Muscle of back (tissue), 11 donors: ENCODE results near the gene ARHGAP45. TPM values are rescaled to one million over a fixed set of nuclear protein-coding genes. Genes with fewer than 3 reads are reported as not detected.
A peak's percentile ranks its signal among the peaks of the same experiment; 100 is the strongest.

Source experiments
- DNase-seq, 3 donors: peaks; one replicate each; pipeline versions ENCODE4 v3.0.0 to v3.0.0-alpha.2; 2013
- polyA plus RNA-seq, 10 donors: library from polyadenylated mRNA; unstranded; fragments of 120-200 nt; gene quantifications; one replicate each; pipeline ENCODE4 v1.2.1, GENCODE V29; 2013; ENCODE audit not compliant: insufficient read length in 10 of 10

Gene ARHGAP45
- polyA plus RNA-seq, 10 donors, result 6.3 to 20.7 (median 10.1) TPM

- no peak for DNase-seq
Measured at GRCh38 chr19:1085676-1086442, 18.9 kb downstream of the ARHGAP45 start.

DNA sequence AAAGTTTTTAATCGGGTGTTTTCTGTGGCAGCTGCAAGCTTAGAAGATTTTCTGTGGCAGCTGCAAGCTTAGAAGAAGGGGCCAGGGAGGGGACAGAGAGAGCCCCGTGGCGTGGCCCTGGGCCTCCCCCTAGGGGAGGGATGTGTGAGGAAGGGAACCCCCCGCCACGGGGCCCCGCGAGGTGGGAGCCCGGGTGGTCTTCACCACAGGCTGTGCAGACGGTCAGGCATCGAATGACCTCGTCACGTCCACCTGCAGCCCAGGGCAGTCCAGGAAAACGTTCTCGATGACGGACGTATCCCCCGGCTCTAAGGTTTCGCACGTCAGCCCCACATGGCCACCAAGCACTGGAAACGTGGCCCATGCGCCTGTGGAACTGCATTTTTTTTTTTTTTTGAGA is 19.6 kb downstream of the ARHGAP45 start:
- no peak for DNase-seq

DNA sequence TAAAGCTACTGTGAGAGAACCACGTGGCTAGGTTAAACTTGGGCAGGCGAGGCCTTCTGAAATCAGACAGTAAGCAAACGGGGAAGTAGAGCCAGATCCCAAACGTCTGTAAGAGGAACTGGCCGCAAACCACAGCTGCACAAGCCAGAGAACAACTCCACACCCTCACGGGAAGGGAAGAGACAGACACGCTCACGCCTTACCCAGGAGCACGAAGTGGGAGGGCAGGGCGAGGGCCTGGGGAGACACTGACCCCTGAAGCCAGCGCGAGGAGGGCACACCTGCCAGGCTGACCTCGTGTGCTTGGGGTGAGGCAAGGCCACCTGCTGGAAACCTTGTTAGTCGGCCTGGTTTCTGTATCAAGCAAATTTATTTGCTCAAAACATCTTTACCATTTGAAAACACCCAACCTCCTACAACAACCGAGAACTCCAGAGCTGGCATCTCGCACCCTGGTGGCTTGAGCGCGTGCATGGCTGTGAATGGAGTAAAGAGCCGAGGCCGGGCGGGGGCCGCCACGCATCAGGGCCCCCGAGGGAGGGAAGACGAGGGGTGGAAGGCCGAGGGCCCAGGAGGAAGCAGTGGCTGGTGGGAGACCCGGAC is 20.9 kb downstream of the ARHGAP45 start:
- DNase-seq, result peak in 1 of 3 donors; percentile 82

DNA sequence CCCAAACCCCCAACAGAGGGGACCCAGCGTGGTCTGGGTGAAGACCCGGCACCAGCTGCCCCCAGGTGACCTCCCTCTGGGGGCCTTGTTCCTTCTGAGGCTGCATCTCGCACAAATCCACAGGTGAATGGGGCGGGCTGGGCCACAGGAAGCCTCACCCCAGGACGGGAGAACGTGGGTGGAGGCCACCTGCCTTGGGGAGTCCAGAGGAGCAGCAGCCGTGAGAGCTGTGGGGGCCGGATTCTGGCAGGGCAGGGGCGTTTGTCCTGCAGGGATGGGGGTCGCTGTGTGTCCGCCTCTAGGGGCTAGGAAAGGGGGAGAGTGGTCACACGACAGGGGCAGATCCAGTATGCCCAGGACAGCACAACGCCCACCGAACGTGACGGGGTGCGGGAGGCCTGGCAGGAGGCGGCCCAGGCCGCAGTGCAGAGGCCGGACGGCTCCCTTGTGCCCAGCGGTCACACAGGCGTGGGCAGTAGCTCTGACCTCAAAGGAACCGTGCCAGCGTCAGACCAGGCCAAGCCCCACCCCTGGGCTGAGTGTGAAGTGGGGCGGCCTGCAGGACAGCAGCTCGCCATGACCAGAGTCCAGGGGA is 21.5 kb downstream of the ARHGAP45 start:
- no peak for DNase-seq

GRCh38 chr19:1089126-1089771 is 22.3 kb downstream of the ARHGAP45 start:
- no peak for DNase-seq

DNA sequence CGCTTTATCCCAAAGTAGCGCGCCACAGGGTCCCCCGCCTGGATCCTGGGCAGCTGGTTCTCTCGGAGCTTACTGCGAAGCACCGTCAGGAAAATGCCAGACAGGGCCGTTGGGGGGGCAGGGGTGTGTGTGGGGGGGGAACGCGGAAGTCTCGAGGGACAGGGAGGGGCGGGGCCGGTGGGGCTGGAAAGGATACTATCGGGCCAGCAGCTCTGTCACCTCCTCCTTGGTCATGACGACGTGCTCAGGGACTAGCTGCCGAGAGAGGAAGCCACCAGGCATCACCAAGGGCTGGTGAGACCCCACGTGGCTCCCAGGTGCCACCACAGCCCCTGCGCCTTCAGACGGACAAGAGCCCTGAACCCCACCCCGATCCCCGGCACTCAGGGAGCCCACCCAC is 22.9 kb downstream of the ARHGAP45 start:
- no peak for DNase-seq

- no peak for DNase-seq
Measured at GRCh38 chr19:1090731-1091543, 24.0 kb downstream of the ARHGAP45 start.

DNA sequence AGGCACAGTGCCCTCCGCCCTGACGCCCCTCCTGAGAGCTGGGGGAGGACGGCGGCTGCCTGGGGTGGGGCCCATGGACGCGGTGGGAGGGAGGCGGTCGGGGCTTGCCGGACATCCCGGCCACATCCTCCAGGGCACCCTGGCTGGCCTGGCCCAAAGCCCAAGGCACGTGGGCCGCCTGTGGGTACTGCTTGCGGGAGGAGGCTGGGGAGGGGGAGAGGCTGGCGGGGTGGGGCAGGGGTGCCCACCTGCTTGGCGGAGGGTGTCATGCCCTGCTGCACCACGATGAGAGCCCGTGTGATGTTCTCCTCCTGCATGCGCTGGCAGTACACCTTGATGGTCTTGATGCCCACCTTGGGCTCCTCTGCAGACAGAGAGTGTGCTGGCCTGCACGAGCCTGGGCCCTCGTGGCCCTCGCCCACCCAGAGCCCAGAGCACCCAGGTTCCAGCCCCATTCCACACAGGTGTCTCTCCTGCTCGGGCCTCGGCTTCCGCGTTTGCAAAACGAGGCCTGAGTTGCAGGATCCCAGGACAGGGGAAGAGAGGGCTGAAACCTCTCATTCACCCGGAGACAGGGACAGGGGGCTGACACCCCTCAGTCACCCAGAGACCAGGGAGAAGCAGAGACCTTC is 24.7 kb downstream of the ARHGAP45 start:
- no peak for DNase-seq

DNA sequence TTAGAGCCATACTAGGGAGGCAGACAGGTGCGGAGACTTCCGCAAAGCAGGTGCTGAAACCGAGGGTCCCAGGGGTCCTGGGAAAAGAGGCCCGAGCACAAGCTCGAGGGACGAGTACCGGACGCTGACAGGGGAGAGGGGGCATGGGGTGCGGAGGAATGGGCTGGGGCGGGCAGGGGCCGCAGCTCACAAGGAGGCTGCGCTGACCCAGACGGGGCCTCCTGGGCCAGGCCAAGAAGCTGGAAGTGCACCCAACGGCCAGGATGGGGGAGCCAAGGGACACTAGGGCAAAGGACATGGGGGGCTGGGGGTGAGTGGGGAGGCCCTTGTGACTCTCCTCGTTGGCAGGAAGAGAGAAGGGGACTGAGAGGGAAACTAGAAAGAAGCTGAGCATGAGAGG is 26.4 kb downstream of the ARHGAP45 start:
- no peak for DNase-seq

- no peak for DNase-seq
Measured at GRCh38 chr19:1093811-1094553, 27.0 kb downstream of the ARHGAP45 start.

DNA sequence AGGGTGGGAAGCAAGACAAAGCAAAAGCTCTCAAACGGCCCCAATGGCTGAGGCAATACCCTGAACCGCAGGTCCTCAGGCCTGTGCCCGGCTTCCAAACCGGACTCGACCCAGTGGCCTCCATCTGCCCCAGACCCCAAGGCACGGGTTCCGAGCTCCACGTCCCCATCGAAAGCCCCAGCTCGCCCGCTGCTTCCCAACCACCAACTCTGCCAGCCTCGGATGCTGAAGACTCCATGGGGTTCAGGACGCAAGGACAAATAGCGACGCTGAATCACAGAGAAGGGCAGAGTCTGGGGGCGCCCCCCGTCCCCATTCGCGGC is 27.6 kb downstream of the ARHGAP45 start:
- no peak for DNase-seq

DNA sequence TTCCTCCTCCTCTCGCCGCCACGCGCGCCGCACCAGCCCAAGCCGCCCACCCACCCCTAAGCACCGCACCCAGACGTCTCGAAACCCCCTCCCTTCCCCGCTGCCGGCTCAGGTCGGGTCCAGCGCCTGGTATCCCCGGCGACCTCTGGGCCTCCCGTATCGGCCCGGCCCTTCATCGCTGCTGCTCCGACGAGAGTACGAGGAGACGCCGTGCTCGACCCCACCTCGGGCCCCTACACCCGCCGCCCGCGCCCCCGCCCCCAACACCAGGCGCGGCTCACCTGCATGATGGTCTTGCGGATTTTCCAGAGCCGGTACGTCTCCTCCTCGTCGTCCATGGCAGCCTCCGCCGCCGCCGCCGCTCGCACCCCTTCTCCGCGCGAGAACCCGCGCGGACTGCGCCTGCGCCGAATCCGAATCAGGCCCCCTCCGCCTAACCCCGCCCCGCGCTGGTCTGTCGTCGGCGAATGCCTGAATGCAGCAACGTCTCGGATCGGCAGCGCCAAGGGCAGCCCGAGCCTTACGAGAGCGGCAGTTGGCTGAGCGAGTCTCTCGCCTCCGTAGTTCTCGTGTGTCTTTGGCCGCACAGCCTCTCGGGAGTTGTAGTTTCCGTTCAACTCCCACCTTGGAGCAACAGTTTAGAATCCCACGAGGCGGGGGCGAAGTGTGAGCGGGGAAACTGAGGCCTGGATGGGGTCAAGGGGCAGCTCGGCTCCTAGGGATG is 28.2 kb downstream of the ARHGAP45 start, which contains the start of gene POLR2E:
Gene POLR2E, minus strand, starts transcription at position 398 of the 724 bp plus-strand sequence. Its CDS starts 60 bp downstream, at position 338.
- DNase-seq, result peak; percentile 99

- DNase-seq, result no peak
Measured at GRCh38 chr19:1097810-1098176, 30.8 kb downstream of the ARHGAP45 start.

- DNase-seq, result no peak
Measured at GRCh38 chr19:1098177-1099051, 31.4 kb downstream of the ARHGAP45 start.

GRCh38 chr19:1101337-1101698 is 34.4 kb downstream of the ARHGAP45 start:
- no peak for DNase-seq

DNA sequence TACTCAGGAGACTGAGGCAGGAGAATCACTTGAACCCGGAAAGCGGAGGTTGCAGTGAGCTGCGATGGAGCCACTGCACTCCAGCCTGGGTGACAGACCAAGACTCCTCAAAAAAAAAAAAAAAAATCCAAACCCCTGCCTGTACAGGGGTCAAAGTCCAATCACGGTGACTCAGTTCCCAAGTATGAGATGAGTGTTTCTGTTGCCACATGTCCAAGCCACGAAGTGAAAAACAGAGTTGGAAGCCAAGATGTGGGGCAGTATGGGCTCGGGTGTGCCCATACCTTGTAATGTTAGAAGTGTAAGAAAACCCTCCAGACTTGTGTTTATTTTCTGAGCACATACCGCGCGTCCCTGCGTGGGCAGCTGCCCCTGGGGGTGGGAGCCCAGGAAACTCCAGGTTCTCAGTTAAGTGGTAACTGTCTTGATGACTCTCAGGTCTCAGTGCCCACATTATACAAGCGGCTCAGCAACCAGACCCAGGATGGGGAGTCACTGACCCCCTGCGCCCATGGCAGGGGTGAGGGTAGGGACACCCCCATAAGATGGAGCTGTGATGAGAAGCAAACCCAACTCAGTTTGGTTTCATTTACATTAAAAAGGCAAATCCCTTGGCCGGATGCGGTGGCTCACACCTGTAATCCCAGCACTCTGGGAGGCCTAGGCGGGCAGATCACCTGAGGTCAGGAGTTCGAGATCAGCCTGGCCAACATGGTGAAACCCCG is 35.6 kb downstream of the ARHGAP45 start:
- peak in 1 of 3 donors; percentile 94 for DNase-seq

DNA sequence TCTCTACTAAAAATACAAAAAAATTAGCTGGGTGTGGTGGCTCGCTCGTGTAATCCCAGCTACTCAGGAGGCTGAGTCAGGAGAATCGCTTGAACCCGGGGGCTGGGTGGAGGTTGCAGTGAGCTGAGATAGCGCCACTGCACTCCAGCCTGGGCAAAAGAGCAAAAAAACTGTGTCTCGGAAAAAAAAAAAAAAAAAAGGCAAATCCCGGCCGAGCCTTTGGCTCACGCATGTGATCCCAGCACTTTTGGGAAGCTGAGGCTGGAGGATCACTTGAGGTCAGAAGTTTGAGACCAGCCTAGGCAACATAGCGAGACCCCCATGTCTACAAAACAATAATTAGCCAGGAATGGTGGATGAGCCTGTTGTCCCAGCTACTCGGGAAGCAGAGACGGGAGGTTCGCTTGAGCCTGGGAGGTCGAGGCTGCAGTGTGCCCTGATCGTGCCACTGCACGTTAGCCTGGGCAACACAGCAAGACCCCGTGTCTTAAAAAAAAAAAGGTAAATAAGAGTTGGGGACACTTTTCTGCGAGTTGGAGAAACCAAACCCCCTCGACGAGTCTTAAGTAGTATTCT is 36.3 kb downstream of the ARHGAP45 start:
- no peak for DNase-seq
